SU-DHL-6 (cell line): ENCODE measurements around the gene SYT17.

ENCODE experiments used
- CTCF ChIP-seq: fragments of 200-600 bp; sonication (generic); IDR thresholded peaks from one replicate; pipeline ENCODE4 v1.5.1; 2017; ENCODE audit warnings: antibody characterized with exemption, mild to moderate bottlenecking, low read length, moderate library complexity; ENCODE audit not compliant: insufficient read depth, poor library complexity, severe bottlenecking
- EZH2phosphoT487 ChIP-seq: fragments of 200-600 bp; sonication (generic), shearing (Covaris generic); conservative IDR thresholded peaks from 2 replicates; pipeline ENCODE4 v1.6.1; 2018; ENCODE audit warnings: mild to moderate bottlenecking, antibody characterized with exemption, low read length, moderate library complexity, mixed read lengths

- TF ChIP-seq CTCF: no peak
- TF ChIP-seq EZH2phosphoT487: no peak
Measured at GRCh38 chr16:19235886-19236285, 67.8 kb downstream of the SYT17 start.
